LNCaP clone FGC (cell line): ENCODE data around the gene NT5E.
"Not testable (repeated sequence)": the region's sequence is repeated elsewhere in the genome, so short reads cannot be mapped to it uniquely, and the experiment has no call there.

Experiments
- DNase-seq: peaks from one replicate; pipeline ENCODE4 v3.0.0-alpha.2; 2011; ENCODE audit warnings: low read depth
- H3K4me3 ChIP-seq: 2 replicates; pipeline ENCODE4 v1.5.1; 2011; ENCODE audit warnings: mild to moderate bottlenecking, low read depth, low read length, control low read depth
- CTCF ChIP-seq: IDR thresholded peaks from 2 replicates; pipeline ENCODE4 v1.5.1; 2012; ENCODE audit warnings: mild to moderate bottlenecking; ENCODE audit not compliant: control insufficient read depth, insufficient read depth; ENCODE audit errors: extremely low read depth

Gene NT5E

GRCh38 chr6:85403331-85404015 is 46.4 kb upstream of the NT5E start:
- TF ChIP-seq CTCF = no peak
- H3K4me3 ChIP-seq = no peak overlapping the region
- DNase-seq = no peak

- not testable (repeated sequence) for H3K4me3 ChIP-seq, DNase-seq
These were observed 45.8 kb upstream of the NT5E start for GRCh38 chr6:85404016-85404563.

GRCh38 chr6:85404564-85405174 is 45.2 kb upstream of the NT5E start:
- no peak for DNase-seq
- no peak overlapping the region for H3K4me3 ChIP-seq
- TF ChIP-seq CTCF = no peak

GRCh38 chr6:85405175-85405852 is 44.6 kb upstream of the NT5E start:
- H3K4me3 ChIP-seq = no peak overlapping the region
- no peak for DNase-seq
- TF ChIP-seq CTCF = no peak

GRCh38 chr6:85405853-85406198 is 44.1 kb upstream of the NT5E start:
- TF ChIP-seq CTCF = no peak
- no peak for DNase-seq
- no peak overlapping the region for H3K4me3 ChIP-seq

- no peak overlapping the region for H3K4me3 ChIP-seq
- TF ChIP-seq CTCF = no peak
- no peak for DNase-seq
These were observed 43.2 kb upstream of the NT5E start for GRCh38 chr6:85406641-85407075.

GRCh38 chr6:85408039-85408438 is 41.8 kb upstream of the NT5E start:
- no peak for DNase-seq
- H3K4me3 ChIP-seq = no peak overlapping the region
- no peak for TF ChIP-seq CTCF
